HEK293 (cell line): ENCODE measurements around the gene PKNOX2.

Experiments
- CTCF ChIA-PET: fragments of 350-600 bp; formaldehyde crosslinking; extraction: SDS; loops from one replicate; lab custom pipeline; 2021; ENCODE audit warnings: antibody characterized with exemption; lab: Yijun Ruan, JAX
- POLR2A ChIA-PET: fragments of 300-600 bp; formaldehyde crosslinking; extraction: SDS; loops from one replicate; lab custom pipeline; 2020; ENCODE audit warnings: antibody characterized with exemption, inconsistent platforms; lab: Yijun Ruan, JAX
- H3K27ac ChIP-seq: fragments of 200-500 bp; sonication (Bioruptor generic); 2 replicates; pipeline ENCODE4 v1.5.1; 2014; ENCODE audit warnings: low read depth, low read length, control low read depth, inconsistent platforms; ENCODE audit errors: extremely low read depth
- H3K36me3 ChIP-seq, 2 experiments: fragments of 200-500 bp in 1 of 2; sonication (Bioruptor generic) in 1 of 2; 1 replicate in 1 of 2; 2 replicates in 1 of 2; pipeline ENCODE4 v1.5.1; 2014 to 2017; ENCODE audit warnings: inconsistent platforms in 2 of 2, low read length in 2 of 2; ENCODE audit not compliant: control insufficient read depth in 2 of 2, insufficient read depth in 1 of 2
- H3K4me1 ChIP-seq: fragments of 200-500 bp; sonication (Bioruptor generic); 2 replicates; pipeline ENCODE4 v1.5.1; 2014; ENCODE audit warnings: mild to moderate bottlenecking, low read length, inconsistent platforms; ENCODE audit not compliant: control insufficient read depth, insufficient read depth
- H3K4me3 ChIP-seq: 2 replicates; pipeline ENCODE4 v1.5.1; 2011; ENCODE audit warnings: low read depth, mild to moderate bottlenecking, control low read depth, low read length, moderate library complexity
- H3K9me3 ChIP-seq: fragments of 200-500 bp; sonication (Bioruptor generic); 2 replicates; pipeline ENCODE4 v1.5.1; 2014; ENCODE audit warnings: low read depth, low read length, inconsistent platforms; ENCODE audit not compliant: control insufficient read depth, insufficient read depth
- IKZF3 ChIP-seq: fragments of 450-650 bp; IDR thresholded peaks from 2 replicates; pipeline ENCODE4 v1.5.0; 2018; ENCODE audit warnings: missing biosample characterization, mild to moderate bottlenecking, missing genetic modification characterization, moderate library complexity
- KLF1 ChIP-seq: fragments of 450-650 bp; formaldehyde crosslinking; IDR thresholded peaks from 2 replicates; pipeline ENCODE4 v1.5.1; 2016; ENCODE audit warnings: missing biosample characterization, missing genetic modification characterization
- SCRT1 ChIP-seq: fragments of 450-650 bp; formaldehyde crosslinking; IDR thresholded peaks from 2 replicates; pipeline ENCODE4 v1.5.1; 2016; ENCODE audit warnings: missing biosample characterization, missing genetic modification characterization, borderline replicate concordance
- SCRT2 ChIP-seq: fragments of 450-650 bp; formaldehyde crosslinking; IDR thresholded peaks from 2 replicates; pipeline ENCODE4 v1.5.1; 2016; ENCODE audit warnings: missing biosample characterization, missing genetic modification characterization
- WT1 ChIP-seq: fragments of 450-650 bp; formaldehyde crosslinking; IDR thresholded peaks from 2 replicates; pipeline ENCODE4 v1.5.1; 2016; ENCODE audit warnings: missing biosample characterization, missing genetic modification characterization
- ZFP3 ChIP-seq: fragments of 450-650 bp; formaldehyde crosslinking; IDR thresholded peaks from 2 replicates; pipeline ENCODE4 v1.5.1; 2016; ENCODE audit warnings: low read depth, missing biosample characterization, missing genetic modification characterization
- ZNF280D ChIP-seq: fragments of 450-650 bp; formaldehyde crosslinking; IDR thresholded peaks from 2 replicates; pipeline ENCODE4 v1.5.1; 2016; ENCODE audit warnings: missing biosample characterization, missing genetic modification characterization
- ZNF350 ChIP-seq: fragments of 450-650 bp; formaldehyde crosslinking; IDR thresholded peaks from 2 replicates; pipeline ENCODE4 v1.5.0; 2017; ENCODE audit warnings: missing biosample characterization, mild to moderate bottlenecking, missing genetic modification characterization
- ZNF398 ChIP-seq: fragments of 450-650 bp; formaldehyde crosslinking; IDR thresholded peaks from 2 replicates; pipeline ENCODE4 v1.5.1; 2017; ENCODE audit warnings: missing biosample characterization, missing genetic modification characterization
- ZNF426 ChIP-seq: fragments of 450-650 bp; formaldehyde crosslinking; IDR thresholded peaks from 2 replicates; pipeline ENCODE4 v1.5.1; 2017; ENCODE audit warnings: missing biosample characterization, missing genetic modification characterization, mild to moderate bottlenecking, inconsistent platforms, moderate library complexity
- ZNF530 ChIP-seq: fragments of 450-650 bp; formaldehyde crosslinking; IDR thresholded peaks from 2 replicates; pipeline ENCODE4 v1.5.1; 2016; ENCODE audit warnings: low read depth, missing biosample characterization, missing genetic modification characterization
- ZNF623 ChIP-seq: fragments of 450-650 bp; formaldehyde crosslinking; IDR thresholded peaks from 2 replicates; pipeline ENCODE4 v1.5.1; 2016; ENCODE audit warnings: missing biosample characterization, missing genetic modification characterization
- ZSCAN4 ChIP-seq: fragments of 450-650 bp; formaldehyde crosslinking; IDR thresholded peaks from 2 replicates; pipeline ENCODE4 v1.5.1; 2017; ENCODE audit warnings: missing biosample characterization, missing genetic modification characterization

PKNOX2 gene

GRCh38 chr11:125182573-125182972 lies 18.0 kb downstream of the PKNOX2 start:
- Histone ChIP-seq H3K4me3 (no peak overlapping the region), H3K4me1 (peaks cover 7% of the 10 kb centered on the region; the same call in 1 of the 2 replicates), H3K27ac (no peak overlapping the region), H3K9me3 (no peaks in the 10 kb centered on the region), H3K36me3 (peaks cover 0 to 10% of the 10 kb centered on the region in 2 experiments; a peak in 1 of 3 replicates)
- POLR2A ChIA-PET = no interaction called here
- TF ChIP-seq ZSCAN4 (tag by site-specific recombination) (no peak), ZNF350 (tag by site-specific recombination) (no peak), KLF1 (tag by site-specific recombination) (no peak), ZNF398 (tag by site-specific recombination) (no peak), ZNF280D (tag by site-specific recombination) (no peak), SCRT1 (tag by site-specific recombination) (no peak), WT1 (tag by site-specific recombination) (no peak)
- CTCF ChIA-PET = interaction anchor here (0.7 to 1.4 kb wide), 6 partner anchors 10 to 166 kb away, joined by 3 read pairs; partner anchors contain the start of gene PKNOX2

- no peak for TF ChIP-seq ZNF623 (tag by site-specific recombination)
- TF ChIP-seq, all 188 proteins: peak for 0
- POLR2A ChIA-PET = no interaction called here
- CTCF ChIA-PET = no interaction called here
Measured at GRCh38 chr11:125183641-125184040, 19.1 kb downstream of the PKNOX2 start.

GRCh38 chr11:125188021-125188420 lies 23.5 kb downstream of the PKNOX2 start:
- CTCF ChIA-PET = no interaction called here
- POLR2A ChIA-PET = no interaction called here
- H3K27ac ChIP-seq = no peak overlapping the region
- H3K4me3 ChIP-seq = no peak overlapping the region
- no peaks in the 10 kb centered on the region for H3K4me1 ChIP-seq
- TF ChIP-seq SCRT2 (tag by site-specific recombination) (no peak), ZFP3 (tag by site-specific recombination) (no peak), ZNF530 (tag by site-specific recombination) (no peak), IKZF3 (tag by site-specific recombination) (no peak), ZNF426 (tag by site-specific recombination) (no peak)
- TF ChIP-seq, all 188 proteins: peak for 0
- peaks cover 0 to 16% of the 10 kb centered on the region in 2 experiments; a peak in 1 of 3 replicates for H3K36me3 ChIP-seq
- no peaks in the 10 kb centered on the region for H3K9me3 ChIP-seq

More at GRCh38 chr11:125183641-125184040, 19.1 kb downstream of the PKNOX2 start:
- Histone ChIP-seq H3K27ac (no peak overlapping the region), H3K9me3 (no peaks in the 10 kb centered on the region), H3K4me1 (peaks cover 7% of the 10 kb centered on the region; the same call in 1 of the 2 replicates), H3K4me3 (no peak overlapping the region), H3K36me3 (peaks cover 0 to 10% of the 10 kb centered on the region in 2 experiments; a peak in 1 of 3 replicates)
